Measurements from ENCODE around the gene VBP1. TPM values are rescaled to one million over a fixed set of nuclear protein-coding genes. Genes with fewer than 3 reads are reported as not detected.

The VBP1 gene
- total RNA-seq, 1 experiment from 2014 or later, result 77.3 TPM

DNA sequence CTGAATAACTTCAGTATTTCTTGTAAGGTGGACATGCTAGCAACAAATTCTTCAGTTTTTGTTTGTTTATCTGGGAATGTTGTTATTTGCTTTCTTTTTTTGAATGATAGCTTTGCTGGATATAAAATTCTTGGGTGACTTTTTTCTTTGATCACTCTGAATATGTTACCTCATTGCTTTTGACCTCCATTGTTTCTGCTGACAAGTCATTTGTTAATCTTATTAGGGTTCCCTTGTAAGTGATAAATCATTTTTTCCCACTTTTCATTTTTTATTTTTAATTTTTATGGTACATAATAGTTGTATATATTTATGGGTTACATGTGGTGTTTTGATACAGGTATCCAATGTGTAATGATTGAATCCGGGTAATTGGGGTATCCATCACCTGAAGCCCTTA is 54.7 kb downstream of the VBP1 start:
- H4K20me1 ChIP-seq (ENCODE audit: insufficient read depth), result no peaks in the 10 kb centered on the region
- H3K9ac ChIP-seq (ENCODE audit: low read length), result no peak overlapping the region
- H3K9me3 ChIP-seq (ENCODE audit: control insufficient read depth in 1 of 2, insufficient read depth in 1 of 2, low read depth in 1 of 2, low read length in 2 of 2), result no peaks in the 10 kb centered on the region
- ATAC-seq (no peak), DNase-seq (ENCODE audit: low read depth, low spot score) (no peak)
- H3K27me3 ChIP-seq (ENCODE audit: insufficient read depth, low read length), result no peaks in the 10 kb centered on the region
- no peak overlapping the region for H3K4me3 ChIP-seq (replicated peaks in 1 of 2; ENCODE audit: low read depth in 1 of 2, low read length in 2 of 2)
- no peak overlapping the region for H3K4me2 ChIP-seq (ENCODE audit: low read length)
- no peaks in the 10 kb centered on the region for H3K36me3 ChIP-seq (ENCODE audit: control insufficient read depth in 1 of 2, insufficient read depth in 2 of 2, low read length in 2 of 2)
- H3K27ac ChIP-seq (ENCODE audit: low read depth, low read length), result no peak overlapping the region
- TF ChIP-seq CBX3 (IDR thresholded peaks at IDR 0.05; ENCODE audit: low read depth) (no peak), CEBPB (IDR thresholded peaks at IDR 0.05; ENCODE audit: low read depth) (no peak), ZFX (IDR thresholded peaks at IDR 0.05) (no peak), SIN3A (IDR thresholded peaks at IDR 0.05; ENCODE audit: low read depth) (no peak), ZNF274 (IDR thresholded peaks at IDR 0.05; ENCODE audit: low read depth, low read length) (no peak), SP1 (IDR thresholded peaks at IDR 0.05; ENCODE audit: low read depth) (no peak)
- TF ChIP-seq, protein P1, sequence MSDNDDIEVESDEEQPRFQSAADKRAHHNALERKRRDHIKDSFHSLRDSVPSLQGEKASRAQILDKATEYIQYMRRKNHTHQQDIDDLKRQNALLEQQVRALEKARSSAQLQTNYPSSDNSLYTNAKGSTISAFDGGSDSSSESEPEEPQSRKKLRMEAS (IDR thresholded peaks at IDR 0.05), result no peak
- TF ChIP-seq, protein P2, sequence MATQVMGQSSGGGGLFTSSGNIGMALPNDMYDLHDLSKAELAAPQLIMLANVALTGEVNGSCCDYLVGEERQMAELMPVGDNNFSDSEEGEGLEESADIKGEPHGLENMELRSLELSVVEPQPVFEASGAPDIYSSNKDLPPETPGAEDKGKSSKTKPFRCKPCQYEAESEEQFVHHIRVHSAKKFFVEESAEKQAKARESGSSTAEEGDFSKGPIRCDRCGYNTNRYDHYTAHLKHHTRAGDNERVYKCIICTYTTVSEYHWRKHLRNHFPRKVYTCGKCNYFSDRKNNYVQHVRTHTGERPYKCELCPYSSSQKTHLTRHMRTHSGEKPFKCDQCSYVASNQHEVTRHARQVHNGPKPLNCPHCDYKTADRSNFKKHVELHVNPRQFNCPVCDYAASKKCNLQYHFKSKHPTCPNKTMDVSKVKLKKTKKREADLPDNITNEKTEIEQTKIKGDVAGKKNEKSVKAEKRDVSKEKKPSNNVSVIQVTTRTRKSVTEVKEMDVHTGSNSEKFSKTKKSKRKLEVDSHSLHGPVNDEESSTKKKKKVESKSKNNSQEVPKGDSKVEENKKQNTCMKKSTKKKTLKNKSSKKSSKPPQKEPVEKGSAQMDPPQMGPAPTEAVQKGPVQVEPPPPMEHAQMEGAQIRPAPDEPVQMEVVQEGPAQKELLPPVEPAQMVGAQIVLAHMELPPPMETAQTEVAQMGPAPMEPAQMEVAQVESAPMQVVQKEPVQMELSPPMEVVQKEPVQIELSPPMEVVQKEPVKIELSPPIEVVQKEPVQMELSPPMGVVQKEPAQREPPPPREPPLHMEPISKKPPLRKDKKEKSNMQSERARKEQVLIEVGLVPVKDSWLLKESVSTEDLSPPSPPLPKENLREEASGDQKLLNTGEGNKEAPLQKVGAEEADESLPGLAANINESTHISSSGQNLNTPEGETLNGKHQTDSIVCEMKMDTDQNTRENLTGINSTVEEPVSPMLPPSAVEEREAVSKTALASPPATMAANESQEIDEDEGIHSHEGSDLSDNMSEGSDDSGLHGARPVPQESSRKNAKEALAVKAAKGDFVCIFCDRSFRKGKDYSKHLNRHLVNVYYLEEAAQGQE (IDR thresholded peaks at IDR 0.05; ENCODE audit: low read depth), result no peak
- TF ChIP-seq, protein P3, sequence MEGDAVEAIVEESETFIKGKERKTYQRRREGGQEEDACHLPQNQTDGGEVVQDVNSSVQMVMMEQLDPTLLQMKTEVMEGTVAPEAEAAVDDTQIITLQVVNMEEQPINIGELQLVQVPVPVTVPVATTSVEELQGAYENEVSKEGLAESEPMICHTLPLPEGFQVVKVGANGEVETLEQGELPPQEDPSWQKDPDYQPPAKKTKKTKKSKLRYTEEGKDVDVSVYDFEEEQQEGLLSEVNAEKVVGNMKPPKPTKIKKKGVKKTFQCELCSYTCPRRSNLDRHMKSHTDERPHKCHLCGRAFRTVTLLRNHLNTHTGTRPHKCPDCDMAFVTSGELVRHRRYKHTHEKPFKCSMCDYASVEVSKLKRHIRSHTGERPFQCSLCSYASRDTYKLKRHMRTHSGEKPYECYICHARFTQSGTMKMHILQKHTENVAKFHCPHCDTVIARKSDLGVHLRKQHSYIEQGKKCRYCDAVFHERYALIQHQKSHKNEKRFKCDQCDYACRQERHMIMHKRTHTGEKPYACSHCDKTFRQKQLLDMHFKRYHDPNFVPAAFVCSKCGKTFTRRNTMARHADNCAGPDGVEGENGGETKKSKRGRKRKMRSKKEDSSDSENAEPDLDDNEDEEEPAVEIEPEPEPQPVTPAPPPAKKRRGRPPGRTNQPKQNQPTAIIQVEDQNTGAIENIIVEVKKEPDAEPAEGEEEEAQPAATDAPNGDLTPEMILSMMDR (IDR thresholded peaks at IDR 0.05 in 2 of 3, conservative IDR thresholded peaks at IDR 0.05 in 1 of 3; ENCODE audit: borderline replicate concordance in 1 of 3, insufficient read depth in 1 of 3, low read depth in 2 of 3, low read length in 2 of 3), result no peak
- no peaks in the 10 kb centered on the region for H3K4me1 ChIP-seq (ENCODE audit: control insufficient read depth in 1 of 2, insufficient read depth in 2 of 2, low read length in 2 of 2)
- ChIA-PET CTCF (no interaction called here), POLR2A (no interaction called here), RAD21 (ENCODE audit: low non-redundant PET in 1 of 2, low total read pairs in 2 of 2, uncharacterized antibody in 2 of 2, unreplicated experiment in 2 of 2) (no interaction called here)
- no peaks in the 10 kb centered on the region for H3K79me2 ChIP-seq (ENCODE audit: insufficient read depth, low read length)
- intact Hi-C loops (cut with micrococcal nuclease), result no loop called here
- no peaks in the 10 kb centered on the region for H3K9me2 ChIP-seq (ENCODE audit: insufficient read depth)
- H2AFZ ChIP-seq (ENCODE audit: low read depth, low read length, poor library complexity, severe bottlenecking), result no peak overlapping the region
- no TSS peak for BruUV-seq (replicated peaks)
